ENCODE measurements around the gene SYNPR.

Gene SYNPR

GRCh38 chr3:63231643-63232042, 46.5 kb upstream of the SYNPR start:
- H3K4me2 ChIP-seq (ENCODE audit: insufficient read depth, low read length), result no peak overlapping the region
- no peaks in the 10 kb centered on the region for H3K27me3 ChIP-seq (ENCODE audit: insufficient read depth, low read length, poor library complexity)
- H4K20me1 ChIP-seq (ENCODE audit: insufficient read depth, low read length), result no peaks in the 10 kb centered on the region
- H3K9ac ChIP-seq (ENCODE audit: low read depth, low read length), result no peak overlapping the region
- H3K27ac ChIP-seq (ENCODE audit: low read length), result no peak overlapping the region
- no peaks in the 10 kb centered on the region for H3K36me3 ChIP-seq (ENCODE audit: insufficient read depth, low read length)
- DNase-seq (no peak), ATAC-seq (ENCODE audit: insufficient read depth, low read depth) (no peak)
- TF ChIP-seq EZH2 (IDR thresholded peaks at IDR 0.05; ENCODE audit: borderline replicate concordance, low read depth, low read length, severe bottlenecking) (no peak), CTCF (IDR thresholded peaks at IDR 0.05; ENCODE audit: borderline replicate concordance, extremely low read depth, low read length, poor library complexity, severe bottlenecking) (no peak)
- H3K4me1 ChIP-seq (ENCODE audit: insufficient read depth, low read length), result no peaks in the 10 kb centered on the region
- H2AFZ ChIP-seq (ENCODE audit: low read depth, low read length), result no peak overlapping the region
- no peak overlapping the region for H3K4me3 ChIP-seq (ENCODE audit: low read depth in 1 of 2, low read length in 2 of 2)
- H3K79me2 ChIP-seq (ENCODE audit: insufficient read depth, low read length), result no peaks in the 10 kb centered on the region
- no peaks in the 10 kb centered on the region for H3K9me3 ChIP-seq (ENCODE audit: insufficient read depth, low read length, severe bottlenecking)

- H4K20me1 ChIP-seq (ENCODE audit: insufficient read depth, low read length), result no peaks in the 10 kb centered on the region
- no peak overlapping the region for H3K27ac ChIP-seq (ENCODE audit: low read length)
- H3K79me2 ChIP-seq (ENCODE audit: insufficient read depth, low read length), result no peaks in the 10 kb centered on the region
- no peak overlapping the region for H3K4me2 ChIP-seq (ENCODE audit: insufficient read depth, low read length)
- no peaks in the 10 kb centered on the region for H3K4me1 ChIP-seq (ENCODE audit: insufficient read depth, low read length)
- no peak overlapping the region for H2AFZ ChIP-seq (ENCODE audit: low read depth, low read length)
- DNase-seq (no peak), ATAC-seq (ENCODE audit: insufficient read depth, low read depth) (no peak)
- H3K9ac ChIP-seq (ENCODE audit: low read depth, low read length), result no peak overlapping the region
- no peak overlapping the region for H3K4me3 ChIP-seq (ENCODE audit: low read depth in 1 of 2, low read length in 2 of 2)
- H3K36me3 ChIP-seq (ENCODE audit: insufficient read depth, low read length), result no peaks in the 10 kb centered on the region
- no peaks in the 10 kb centered on the region for H3K9me3 ChIP-seq (ENCODE audit: insufficient read depth, low read length, severe bottlenecking)
- H3K27me3 ChIP-seq (ENCODE audit: insufficient read depth, low read length, poor library complexity), result no peaks in the 10 kb centered on the region
- TF ChIP-seq CTCF (IDR thresholded peaks at IDR 0.05; ENCODE audit: borderline replicate concordance, extremely low read depth, low read length, poor library complexity, severe bottlenecking), result peak; percentile 37
- no peak for TF ChIP-seq EZH2 (IDR thresholded peaks at IDR 0.05; ENCODE audit: borderline replicate concordance, low read depth, low read length, severe bottlenecking)
Observed at GRCh38 chr3:63232764-63233396, 45.2 kb upstream of the SYNPR start.

GRCh38 chr3:63240381-63240902, 37.7 kb upstream of the SYNPR start:
- no peaks in the 10 kb centered on the region for H3K36me3 ChIP-seq (ENCODE audit: insufficient read depth, low read length)
- ATAC-seq (ENCODE audit: insufficient read depth, low read depth) (no peak), DNase-seq (no peak)
- H3K9me3 ChIP-seq (ENCODE audit: insufficient read depth, low read length, severe bottlenecking), result no peaks in the 10 kb centered on the region
- no peaks in the 10 kb centered on the region for H4K20me1 ChIP-seq (ENCODE audit: insufficient read depth, low read length)
- no peak overlapping the region for H3K4me2 ChIP-seq (ENCODE audit: insufficient read depth, low read length)
- H3K4me3 ChIP-seq (ENCODE audit: low read depth in 1 of 2, low read length in 2 of 2), result no peak overlapping the region
- TF ChIP-seq CTCF (IDR thresholded peaks at IDR 0.05; ENCODE audit: borderline replicate concordance, extremely low read depth, low read length, poor library complexity, severe bottlenecking) (no peak), EZH2 (IDR thresholded peaks at IDR 0.05; ENCODE audit: borderline replicate concordance, low read depth, low read length, severe bottlenecking) (no peak)
- no peaks in the 10 kb centered on the region for H3K27me3 ChIP-seq (ENCODE audit: insufficient read depth, low read length, poor library complexity)
- H3K79me2 ChIP-seq (ENCODE audit: insufficient read depth, low read length), result no peaks in the 10 kb centered on the region
- H3K27ac ChIP-seq (ENCODE audit: low read length), result no peak overlapping the region
- no peaks in the 10 kb centered on the region for H3K4me1 ChIP-seq (ENCODE audit: insufficient read depth, low read length)
- no peak overlapping the region for H3K9ac ChIP-seq (ENCODE audit: low read depth, low read length)
- H2AFZ ChIP-seq (ENCODE audit: low read depth, low read length), result no peak overlapping the region
